Measurements from ENCODE around the gene THAP10. TPM values are rescaled to one million over a fixed set of nuclear protein-coding genes. Genes with fewer than 3 reads are reported as not detected.
"Not testable (repeated sequence)": the region's sequence is repeated elsewhere in the genome, so short reads cannot be mapped to it uniquely, and the experiment has no call there.

THAP10 gene
- under 1 TPM; 0.18 to 0.20 TPM for total RNA-seq
- polyA plus RNA-seq: not detected

GRCh38 chr15:70892002-70892911 lies at the start of gene THAP10, which contains the start of gene LRRC49:
Gene THAP10, minus strand, starts transcription at chr15:70892433. Its CDS starts 161 bp downstream, at chr15:70892272.
Gene LRRC49, plus strand, starts transcription at chr15:70892826. Its CDS starts 69 bp downstream, at chr15:70892895.
- Histone ChIP-seq H3K27ac (ENCODE audit: low read depth, low read length) (no peak within 1 kb of the TSS), H3K27me3 (ENCODE audit: insufficient read depth, low read length, poor library complexity, severe bottlenecking) (peaks cover 16% of the 10 kb centered on the region), H3K36me3 (ENCODE audit: insufficient read depth, low read length) (no peaks in the 10 kb centered on the region), H3K4me3 (ENCODE audit: low read length) (peak within 1 kb of the TSS; percentile 40), H3K4me1 (ENCODE audit: insufficient read depth, low read length) (peaks cover 17% of the 10 kb centered on the region), H3K9me3 (ENCODE audit: low read length) (no peaks in the 10 kb centered on the region)
- peaks cover 24 to 75% of the 10 kb centered on the region in 2 donors for H3K27me3 Mint-ChIP-seq
- H3K27ac Mint-ChIP-seq: peak within 1 kb of the TSS in 6 of 8 donors; percentile 3 to 80 (median 28)
- H3K9me3 Mint-ChIP-seq: peaks cover 0 to 2% (median 0%) of the 10 kb centered on the region in 5 donors
- POLR2A ChIA-PET: no interaction called here
- no peaks in the 10 kb centered on the region for H3K36me3 Mint-ChIP-seq
- H3K4me1 Mint-ChIP-seq: peaks cover 10 to 20% (median 17%) of the 10 kb centered on the region in 3 donors
- CTCF ChIA-PET: no interaction called here
- peak within 1 kb of the TSS; percentile 58 to 91 (median 80) for H3K4me3 Mint-ChIP-seq
- peak in 1 of 5 donors; percentile 46 for DNase-seq

GRCh38 chr15:70936326-70936725 lies 44.1 kb upstream of the THAP10 start:
- CTCF ChIA-PET: no interaction called here
- H3K27me3 ChIP-seq (ENCODE audit: insufficient read depth, low read length, poor library complexity, severe bottlenecking): no peaks in the 10 kb centered on the region
- no peak overlapping the region for H3K27ac ChIP-seq (ENCODE audit: low read depth, low read length)
- Mint-ChIP-seq H3K27me3 (peaks cover 0 to 24% of the 10 kb centered on the region in 2 donors), H3K4me1 (no peaks in the 10 kb centered on the region), H3K36me3 (no peaks in the 10 kb centered on the region), H3K4me3 (no peak overlapping the region), H3K9me3 (no peaks in the 10 kb centered on the region), H3K27ac (no peak overlapping the region)
- no peak for DNase-seq
- POLR2A ChIA-PET: no interaction called here
- no peak overlapping the region for H3K4me3 ChIP-seq (ENCODE audit: low read length)
- no peaks in the 10 kb centered on the region for H3K36me3 ChIP-seq (ENCODE audit: insufficient read depth, low read length)
- H3K9me3 ChIP-seq (ENCODE audit: low read length): no peaks in the 10 kb centered on the region
- H3K4me1 ChIP-seq (ENCODE audit: insufficient read depth, low read length): no peaks in the 10 kb centered on the region

DNA sequence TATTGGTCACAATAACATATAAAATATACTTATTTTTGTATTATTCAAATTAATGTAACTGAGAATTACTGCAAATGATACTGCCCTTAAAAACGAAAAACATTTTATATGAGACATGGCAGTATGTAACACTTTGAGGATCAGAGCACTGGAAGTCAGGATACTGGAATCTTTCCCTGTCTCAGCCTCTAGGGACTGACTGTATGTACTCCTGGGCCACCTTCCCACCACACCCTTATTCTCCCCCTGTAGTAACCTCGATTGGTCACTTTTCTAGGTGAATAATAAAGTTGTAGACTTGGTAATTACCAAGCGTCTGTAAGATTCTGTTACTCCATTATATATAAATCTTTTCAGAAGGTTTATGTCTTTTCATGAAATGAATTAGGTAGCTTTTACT lies 43.4 kb upstream of the THAP10 start:
- Mint-ChIP-seq H3K36me3 (no peaks in the 10 kb centered on the region), H3K27me3 (peaks cover 0 to 25% of the 10 kb centered on the region in 2 donors), H3K27ac (no peak overlapping the region), H3K9me3 (no peaks in the 10 kb centered on the region), H3K4me1 (no peaks in the 10 kb centered on the region), H3K4me3 (no peak overlapping the region)
- ChIA-PET POLR2A (no interaction called here), CTCF (no interaction called here)
- Histone ChIP-seq H3K4me1 (ENCODE audit: insufficient read depth, low read length) (no peaks in the 10 kb centered on the region), H3K9me3 (ENCODE audit: low read length) (no peaks in the 10 kb centered on the region), H3K36me3 (ENCODE audit: insufficient read depth, low read length) (no peaks in the 10 kb centered on the region), H3K27me3 (ENCODE audit: insufficient read depth, low read length, poor library complexity, severe bottlenecking) (no peaks in the 10 kb centered on the region), H3K4me3 (ENCODE audit: low read length) (no peak overlapping the region), H3K27ac (ENCODE audit: low read depth, low read length) (no peak overlapping the region)
- DNase-seq: no peak

GRCh38 chr15:70933411-70933810 lies 41.2 kb upstream of the THAP10 start:
- no peak for DNase-seq
- H3K27ac Mint-ChIP-seq: no peak overlapping the region
- no peak overlapping the region for H3K27ac ChIP-seq (ENCODE audit: low read depth, low read length)
- no peaks in the 10 kb centered on the region for H3K4me1 ChIP-seq (ENCODE audit: insufficient read depth, low read length)
- CTCF ChIA-PET: no interaction called here
- H3K27me3 ChIP-seq (ENCODE audit: insufficient read depth, low read length, poor library complexity, severe bottlenecking): no peaks in the 10 kb centered on the region
- no peak overlapping the region for H3K4me3 ChIP-seq (ENCODE audit: low read length)
- no peaks in the 10 kb centered on the region for H3K9me3 ChIP-seq (ENCODE audit: low read length)
- H3K36me3 Mint-ChIP-seq: no peaks in the 10 kb centered on the region
- no peaks in the 10 kb centered on the region for H3K36me3 ChIP-seq (ENCODE audit: insufficient read depth, low read length)
- POLR2A ChIA-PET: no interaction called here
- peaks cover 0 to 5% (median 0%) of the 10 kb centered on the region in 5 donors for H3K9me3 Mint-ChIP-seq
- H3K4me1 Mint-ChIP-seq: no peaks in the 10 kb centered on the region
- H3K4me3 Mint-ChIP-seq: no peak overlapping the region
- H3K27me3 Mint-ChIP-seq: peaks cover 6 to 35% of the 10 kb centered on the region in 2 donors

DNA sequence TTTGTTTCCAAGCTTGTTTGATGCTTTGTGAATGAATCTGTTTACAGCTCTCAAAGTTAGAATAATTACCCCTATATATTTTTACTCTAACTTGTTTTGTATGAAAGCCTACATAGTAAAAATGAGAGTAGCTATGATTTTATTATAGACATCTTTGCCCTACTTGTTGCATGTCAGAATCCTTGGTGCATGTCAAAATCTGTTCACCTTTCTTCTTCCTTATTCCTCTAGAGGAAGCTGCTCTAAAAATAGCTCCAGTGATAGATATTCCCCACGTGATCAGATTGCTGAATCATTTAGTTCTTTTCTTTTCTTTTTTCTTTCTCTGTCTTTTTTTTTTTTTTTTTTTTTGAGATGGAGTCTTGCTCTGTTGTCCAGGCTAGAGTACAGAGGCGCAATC lies 40.2 kb upstream of the THAP10 start:
- Histone ChIP-seq H3K27me3 (ENCODE audit: insufficient read depth, low read length, poor library complexity, severe bottlenecking) (no peaks in the 10 kb centered on the region), H3K36me3 (ENCODE audit: insufficient read depth, low read length) (no peaks in the 10 kb centered on the region), H3K4me1 (ENCODE audit: insufficient read depth, low read length) (no peaks in the 10 kb centered on the region), H3K4me3 (ENCODE audit: low read length) (no peak overlapping the region), H3K9me3 (ENCODE audit: low read length) (no peaks in the 10 kb centered on the region), H3K27ac (ENCODE audit: low read depth, low read length) (no peak overlapping the region)
- Mint-ChIP-seq H3K27ac (no peak overlapping the region), H3K4me3 (no peak overlapping the region), H3K36me3 (no peaks in the 10 kb centered on the region), H3K27me3 (peaks cover 6 to 40% of the 10 kb centered on the region in 2 donors), H3K9me3 (peaks cover 0 to 5% (median 0%) of the 10 kb centered on the region in 5 donors), H3K4me1 (no peaks in the 10 kb centered on the region)
- CTCF ChIA-PET: no interaction called here
- DNase-seq: no peak
- POLR2A ChIA-PET: no interaction called here

- H3K27ac Mint-ChIP-seq: no peak overlapping the region
- Histone ChIP-seq H3K9me3 (ENCODE audit: low read length) (no peaks in the 10 kb centered on the region), H3K4me1 (ENCODE audit: insufficient read depth, low read length) (no peaks in the 10 kb centered on the region), H3K27me3 (ENCODE audit: insufficient read depth, low read length, poor library complexity, severe bottlenecking) (no peaks in the 10 kb centered on the region), H3K27ac (ENCODE audit: low read depth, low read length) (no peak overlapping the region), H3K36me3 (ENCODE audit: insufficient read depth, low read length) (no peaks in the 10 kb centered on the region), H3K4me3 (ENCODE audit: low read length) (no peak overlapping the region)
- peaks cover 6 to 44% of the 10 kb centered on the region in 2 donors for H3K27me3 Mint-ChIP-seq
- DNase-seq: no peak
- no peaks in the 10 kb centered on the region for H3K36me3 Mint-ChIP-seq
- H3K9me3 Mint-ChIP-seq: peaks cover 0 to 5% (median 0%) of the 10 kb centered on the region in 5 donors
- H3K4me1 Mint-ChIP-seq: no peaks in the 10 kb centered on the region
- no peak overlapping the region for H3K4me3 Mint-ChIP-seq
- ChIA-PET CTCF (no interaction called here), POLR2A (no interaction called here)
These were observed 39.6 kb upstream of the THAP10 start for GRCh38 chr15:70931821-70932220.

- H3K4me1 Mint-ChIP-seq: not testable (repeated sequence)
These were observed 34.7 kb upstream of the THAP10 start for GRCh38 chr15:70926914-70927313.

DNA sequence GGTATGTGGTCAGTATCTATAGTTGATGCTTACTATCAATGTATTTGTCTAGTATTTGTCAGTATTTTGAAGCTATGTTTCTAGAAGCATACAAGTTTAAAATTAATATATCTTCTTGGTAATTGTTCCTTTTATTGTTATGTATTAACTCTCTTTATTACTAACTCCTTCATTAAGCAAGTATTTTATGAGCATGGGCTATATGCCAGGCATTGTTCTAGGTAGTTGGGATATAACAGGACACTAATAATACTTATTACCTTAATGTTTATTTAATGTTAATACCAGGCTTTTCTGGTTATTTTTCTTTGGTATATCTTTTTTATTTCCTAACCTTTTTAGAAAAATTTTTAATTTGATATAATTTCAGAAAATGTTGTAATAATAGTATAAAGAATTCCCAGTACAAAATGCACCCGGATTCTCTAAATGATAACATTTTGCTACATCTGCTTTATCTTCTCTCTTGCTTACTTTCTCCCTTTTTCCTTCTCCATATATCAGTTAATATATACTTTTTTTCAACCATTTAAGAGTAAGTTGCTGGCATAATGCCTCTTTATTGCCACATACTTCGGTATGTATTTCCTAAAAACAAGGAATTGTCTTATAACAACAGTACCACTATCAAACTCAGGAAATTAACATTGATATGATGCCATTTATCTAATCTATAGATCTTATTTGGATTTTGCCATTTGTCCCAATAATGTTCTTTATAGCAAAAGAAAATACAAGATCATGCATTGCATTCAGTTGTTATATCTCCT lies 31.3 kb upstream of the THAP10 start:
- Histone ChIP-seq H3K4me1 (ENCODE audit: insufficient read depth, low read length) (no peaks in the 10 kb centered on the region), H3K27ac (ENCODE audit: low read depth, low read length) (no peak overlapping the region), H3K36me3 (ENCODE audit: insufficient read depth, low read length) (no peaks in the 10 kb centered on the region), H3K9me3 (ENCODE audit: low read length) (no peaks in the 10 kb centered on the region), H3K27me3 (ENCODE audit: insufficient read depth, low read length, poor library complexity, severe bottlenecking) (no peaks in the 10 kb centered on the region), H3K4me3 (ENCODE audit: low read length) (no peak overlapping the region)
- Mint-ChIP-seq H3K4me1 (no peaks in the 10 kb centered on the region), H3K27ac (no peak overlapping the region), H3K27me3 (peaks cover 4 to 53% of the 10 kb centered on the region in 2 donors), H3K36me3 (no peaks in the 10 kb centered on the region), H3K9me3 (peaks cover 0 to 7% (median 2%) of the 10 kb centered on the region in 5 donors), H3K4me3 (no peak overlapping the region)
- DNase-seq: no peak
- ChIA-PET CTCF (no interaction called here), POLR2A (no interaction called here)

More at GRCh38 chr15:70926914-70927313, 34.7 kb upstream of the THAP10 start:
- Mint-ChIP-seq H3K27ac (peak overlapping the region in 1 of 8 donors; percentile 17), H3K27me3 (peaks cover 10 to 58% of the 10 kb centered on the region in 2 donors)
- CTCF ChIA-PET; H3K9me3 Mint-ChIP-seq; POLR2A ChIA-PET; H3K27me3 ChIP-seq (ENCODE audit: insufficient read depth, low read length, poor library complexity, severe bottlenecking); H3K4me3 ChIP-seq (ENCODE audit: low read length); H3K27ac ChIP-seq (ENCODE audit: low read depth, low read length); H3K36me3 ChIP-seq (ENCODE audit: insufficient read depth, low read length); H3K4me3 Mint-ChIP-seq; H3K9me3 ChIP-seq (ENCODE audit: low read length); DNase-seq; H3K4me1 ChIP-seq (ENCODE audit: insufficient read depth, low read length); H3K36me3 Mint-ChIP-seq: not testable (repeated sequence)
